ENCODE measurements around the gene CACNA1C. TPM values are rescaled to one million over a fixed set of nuclear protein-coding genes. Genes with fewer than 3 reads are reported as not detected.

The CACNA1C gene
- total RNA-seq, 6 donors from 2014 or later: 5.2 to 45.1 (median 8.8) TPM

- DNase-seq (no peak), ATAC-seq (ENCODE audit: low FRiP score in 2 of 2) (no peak)
- H3K9me3 ChIP-seq: no peaks in the 10 kb centered on the region
- no peaks in the 10 kb centered on the region for H3K36me3 ChIP-seq
- no peaks in the 10 kb centered on the region for H3K27me3 ChIP-seq
- TF ChIP-seq POLR2A (IDR thresholded peaks at IDR 0.05) (no peak), EP300 (IDR thresholded peaks at IDR 0.05) (no peak)
- 86 to 90% methylated on average over 3 of the region's 3 CpGs for WGBS, 2 donors
- no peak overlapping the region for H3K4me3 ChIP-seq
- H3K4me1 ChIP-seq: peaks cover 18 to 34% (median 21%) of the 10 kb centered on the region in 4 donors
- no peak overlapping the region for H3K27ac ChIP-seq
These were observed 239.2 kb downstream of the CACNA1C start for GRCh38 chr12:2291947-2292346.

GRCh38 chr12:2292560-2292959 is 239.8 kb downstream of the CACNA1C start:
- ATAC-seq (ENCODE audit: low FRiP score in 2 of 2): no peak
- no peaks in the 10 kb centered on the region for H3K9me3 ChIP-seq
- TF ChIP-seq EP300 (IDR thresholded peaks at IDR 0.05) (no peak), CTCF (IDR thresholded peaks at IDR 0.05) (no peak), POLR2AphosphoS5 (IDR thresholded peaks at IDR 0.05) (no peak), POLR2A (IDR thresholded peaks at IDR 0.05) (no peak)
- H3K27ac ChIP-seq: no peak overlapping the region
- peaks cover 17 to 30% (median 19%) of the 10 kb centered on the region in 4 donors for H3K4me1 ChIP-seq
- DNase-seq: no peak
- 73 to 83% methylated on average over 6 of the region's 6 CpGs for WGBS, 2 donors
- H3K36me3 ChIP-seq: no peaks in the 10 kb centered on the region
- no peaks in the 10 kb centered on the region for H3K27me3 ChIP-seq
- no peak overlapping the region for H3K4me3 ChIP-seq

GRCh38 chr12:2294651-2295475 is 242.1 kb downstream of the CACNA1C start:
- Histone ChIP-seq H3K27ac (peak overlapping the region; percentile 14 to 75 (median 57)), H3K4me3 (no peak overlapping the region), H3K36me3 (no peaks in the 10 kb centered on the region), H3K27me3 (no peaks in the 10 kb centered on the region), H3K9me3 (no peaks in the 10 kb centered on the region), H3K4me1 (peaks cover 5 to 21% (median 11%) of the 10 kb centered on the region in 4 donors)
- WGBS, 2 donors: 50 to 77% methylated on average over 19 to 20 of the region's 20 CpGs
- DNase-seq (peak; percentile 41 to 78), ATAC-seq (ENCODE audit: low FRiP score in 2 of 2) (peak; percentile 61 to 87)
- TF ChIP-seq POLR2A (IDR thresholded peaks at IDR 0.05) (peak in 1 of 4 donors; percentile 55), CTCF (IDR thresholded peaks at IDR 0.05) (no peak), EP300 (IDR thresholded peaks at IDR 0.05) (peak in 2 of 4 donors; percentile 36 to 39), POLR2AphosphoS5 (IDR thresholded peaks at IDR 0.05) (peak; percentile 66 to 81)

DNA sequence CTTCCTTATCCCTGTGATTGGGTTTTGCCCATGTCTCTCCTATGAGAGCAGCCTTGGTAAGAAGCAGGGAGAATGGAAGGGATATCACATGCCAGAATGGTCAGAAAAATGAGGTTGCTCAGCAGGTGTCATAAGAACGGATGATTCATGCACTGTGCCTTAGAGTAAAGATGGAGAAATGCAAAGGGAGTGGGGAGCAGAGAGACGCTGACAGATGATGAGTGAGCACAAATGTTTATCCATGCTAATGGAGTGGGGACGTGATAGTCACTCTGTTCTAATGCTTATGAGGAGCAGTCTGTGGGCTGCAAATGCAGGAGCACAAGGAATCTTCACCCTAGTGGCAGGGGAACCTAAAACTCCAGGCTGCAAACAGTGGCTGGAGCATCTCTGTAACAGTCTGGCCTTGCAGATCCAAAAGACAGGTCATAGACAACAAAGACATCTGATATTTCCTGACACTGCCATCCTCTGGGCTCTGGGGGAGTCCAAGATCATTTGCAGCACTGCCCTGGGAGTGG is 243.2 kb downstream of the CACNA1C start:
- TF ChIP-seq CTCF (IDR thresholded peaks at IDR 0.05) (no peak), POLR2AphosphoS5 (IDR thresholded peaks at IDR 0.05) (peak in 1 of 2 donors; percentile 39), EP300 (IDR thresholded peaks at IDR 0.05) (peak in 1 of 4 donors; percentile 37)
- 53 to 55% methylated on average over 3 of the region's 3 CpGs for WGBS, 2 donors
- H3K9me3 ChIP-seq: no peaks in the 10 kb centered on the region
- peak overlapping the region in 3 of 4 donors; percentile 30 to 75 (median 49) for H3K27ac ChIP-seq
- no peak overlapping the region for H3K4me3 ChIP-seq
- H3K4me1 ChIP-seq: peaks cover 5 to 21% (median 11%) of the 10 kb centered on the region in 4 donors
- H3K36me3 ChIP-seq: no peaks in the 10 kb centered on the region
- no peaks in the 10 kb centered on the region for H3K27me3 ChIP-seq
- no peak for DNase-seq
- ATAC-seq (ENCODE audit: low FRiP score in 2 of 2): no peak

DNA sequence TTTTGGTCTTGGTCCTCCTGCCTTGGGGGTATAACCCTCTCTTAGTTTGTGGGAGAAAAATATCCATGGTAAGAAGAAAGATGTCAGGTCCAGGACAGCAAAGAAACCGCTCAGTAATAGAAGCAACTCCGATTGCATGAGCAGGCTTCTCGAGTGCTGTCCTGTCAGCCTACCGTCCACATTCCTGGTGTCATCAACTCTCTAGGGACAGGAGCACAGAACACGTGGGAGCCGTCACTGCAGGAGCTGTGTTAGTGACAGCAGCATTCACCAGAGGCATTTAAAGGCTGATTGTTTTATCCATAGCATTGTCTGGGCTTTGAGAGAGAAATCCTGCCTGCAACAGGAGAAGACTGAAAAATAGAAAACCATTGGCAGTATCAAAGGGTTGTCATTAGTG is 244.2 kb downstream of the CACNA1C start:
- Histone ChIP-seq H3K4me3 (no peak overlapping the region), H3K9me3 (no peaks in the 10 kb centered on the region), H3K27me3 (no peaks in the 10 kb centered on the region), H3K4me1 (peaks cover 5 to 21% (median 13%) of the 10 kb centered on the region in 4 donors), H3K36me3 (no peaks in the 10 kb centered on the region), H3K27ac (no peak overlapping the region)
- TF ChIP-seq POLR2AphosphoS5 (IDR thresholded peaks at IDR 0.05) (no peak), EP300 (IDR thresholded peaks at IDR 0.05) (no peak), CTCF (IDR thresholded peaks at IDR 0.05) (no peak), POLR2A (IDR thresholded peaks at IDR 0.05) (no peak)
- DNase-seq (no peak), ATAC-seq (ENCODE audit: low FRiP score in 2 of 2) (no peak)
- 70% methylated on average over 6 of the region's 6 CpGs for WGBS, 2 donors

All from upper lobe of left lung (tissue), 6 donors.